HepG2 (cell line): ENCODE results near the gene MIDN. TPM values are rescaled to one million over a fixed set of nuclear protein-coding genes. Genes with fewer than 3 reads are reported as not detected.

Experiments used
- GFI1 ChIP-seq: sonication (generic); formaldehyde crosslinking; IDR thresholded peaks from 2 replicates; pipeline ENCODE4 v1.5.0; 2020; ENCODE audit warnings: missing genetic modification reagents, mild to moderate bottlenecking, borderline replicate concordance
- HNRNPH1 ChIP-seq: fragments of 200-400 bp; formaldehyde crosslinking; optimal IDR thresholded peaks from 2 replicates; pipeline ENCODE3; 2017; ENCODE audit warnings: mild to moderate bottlenecking, low read depth, low read length
- JDP2 ChIP-seq: sonication (generic); formaldehyde crosslinking; IDR thresholded peaks from 2 replicates; pipeline ENCODE4 v1.8.1; 2022; ENCODE audit warnings: missing genetic modification reagents, borderline replicate concordance
- KLF16 ChIP-seq, 2 experiments: sonication (generic) in 1 of 2; formaldehyde crosslinking in 1 of 2; IDR thresholded peaks; 2 replicates each; pipeline versions ENCODE4 v1.6.1 to v1.8.0; 2016 to 2023; ENCODE audit warnings: missing genetic modification reagents in 2 of 2, missing compliant biosample characterization in 1 of 2
- MATR3 ChIP-seq: sonication (generic); formaldehyde crosslinking; IDR thresholded peaks from 2 replicates; pipeline ENCODE4 v1.4.0; 2020; ENCODE audit warnings: missing genetic modification reagents
- MXD4 ChIP-seq: IDR thresholded peaks from 2 replicates; pipeline ENCODE4 v1.6.1; 2016; ENCODE audit warnings: mild to moderate bottlenecking, missing biosample characterization, missing genetic modification reagents
- NR2F6 ChIP-seq, 2 experiments: IDR thresholded peaks; 2 replicates each; pipeline ENCODE4 v1.6.1; 2016; ENCODE audit warnings: antibody characterized with exemption in 1 of 2, mild to moderate bottlenecking in 1 of 2
- THYN1 ChIP-seq: sonication (generic); formaldehyde crosslinking; IDR thresholded peaks from 2 replicates; pipeline ENCODE4 v1.8.1; 2023; ENCODE audit warnings: low read depth, mild to moderate bottlenecking, moderate library complexity, missing genetic modification reagents, borderline replicate concordance
- TP53 ChIP-seq: sonication (generic); formaldehyde crosslinking; conservative IDR thresholded peaks from 2 replicates; pipeline ENCODE4 v1.4.0; 2020; ENCODE audit warnings: missing genetic modification reagents
- TSC22D2 ChIP-seq: sonication (generic); formaldehyde crosslinking; IDR thresholded peaks from 2 replicates; pipeline ENCODE4 v1.5.1; 2020; ENCODE audit warnings: missing genetic modification reagents, mild to moderate bottlenecking, borderline replicate concordance
- ZKSCAN8 ChIP-seq: IDR thresholded peaks from 2 replicates; pipeline ENCODE4 v1.6.1; 2016; ENCODE audit warnings: borderline replicate concordance, missing genetic modification reagents, missing compliant biosample characterization
- ZNF431 ChIP-seq: sonication (generic); formaldehyde crosslinking; IDR thresholded peaks from 2 replicates; pipeline ENCODE4 v1.9.0; 2022; ENCODE audit warnings: missing genetic modification reagents, low read depth, mild to moderate bottlenecking, borderline replicate concordance
- ZNF501 ChIP-seq: sonication (generic); formaldehyde crosslinking; IDR thresholded peaks from 2 replicates; pipeline ENCODE4 v1.5.1; 2020; ENCODE audit warnings: mild to moderate bottlenecking, moderate library complexity, missing genetic modification reagents
- ZNF644 ChIP-seq: IDR thresholded peaks from 2 replicates; pipeline ENCODE4 v1.6.1; 2016; ENCODE audit warnings: low read depth
- polyA plus RNA-seq, 8 experiments: library from polyadenylated mRNA; depleted of rRNA in 3 of 8; stranded (reverse) in 7 of 8; unstranded in 1 of 8; fragments of >200 nt; fragmentation: Illumina TruSeq in 4 of 8; extraction: Trizol in 4 of 8; gene quantifications; 2 replicates each; pipeline versions ENCODE4 v1.2.1 to v1.2.3, GENCODE V29; 2011 to 2016; ENCODE audit warnings: low read depth in 4 of 8, missing spikeins in 1 of 8, mixed read lengths in 1 of 8; ENCODE audit not compliant: insufficient read depth in 1 of 8
- total RNA-seq, 5 experiments: library from RNA; depleted of rRNA; stranded (reverse); fragments of >200 nt; fragmentation: Illumina TruSeq; extraction: Trizol; gene quantifications; 2 replicates each; pipeline ENCODE4 v1.2.3, GENCODE V29; 2016; ENCODE audit warnings: low read depth in 1 of 5
- TF ChIP-seq, protein P1 (sequence below): sonication (generic); formaldehyde crosslinking; IDR thresholded peaks from 2 replicates; pipeline ENCODE4 v1.4.0; 2020; ENCODE audit warnings: missing genetic modification reagents, borderline replicate concordance
- TF ChIP-seq, protein P2 (sequence below): sonication (generic); formaldehyde crosslinking; conservative IDR thresholded peaks from 2 replicates; pipeline ENCODE4 v1.8.0; 2022; ENCODE audit warnings: low read depth, missing genetic modification reagents
- TF ChIP-seq, protein P3 (sequence below): sonication (generic); formaldehyde crosslinking; IDR thresholded peaks from 2 replicates; pipeline ENCODE4 v1.5.1; 2020; ENCODE audit warnings: mild to moderate bottlenecking, moderate library complexity, missing genetic modification reagents
- TF ChIP-seq, protein P4 (sequence below): IDR thresholded peaks from 2 replicates; pipeline ENCODE4 v1.6.1; 2018; ENCODE audit warnings: missing genetic modification reagents

MIDN gene
- total and polyA plus RNA-seq, 2 of the 13 experiments (the other 11 are each of a cell fraction or from before 2014, with no cell fraction given): 8.4 to 18.0 TPM

DNA sequence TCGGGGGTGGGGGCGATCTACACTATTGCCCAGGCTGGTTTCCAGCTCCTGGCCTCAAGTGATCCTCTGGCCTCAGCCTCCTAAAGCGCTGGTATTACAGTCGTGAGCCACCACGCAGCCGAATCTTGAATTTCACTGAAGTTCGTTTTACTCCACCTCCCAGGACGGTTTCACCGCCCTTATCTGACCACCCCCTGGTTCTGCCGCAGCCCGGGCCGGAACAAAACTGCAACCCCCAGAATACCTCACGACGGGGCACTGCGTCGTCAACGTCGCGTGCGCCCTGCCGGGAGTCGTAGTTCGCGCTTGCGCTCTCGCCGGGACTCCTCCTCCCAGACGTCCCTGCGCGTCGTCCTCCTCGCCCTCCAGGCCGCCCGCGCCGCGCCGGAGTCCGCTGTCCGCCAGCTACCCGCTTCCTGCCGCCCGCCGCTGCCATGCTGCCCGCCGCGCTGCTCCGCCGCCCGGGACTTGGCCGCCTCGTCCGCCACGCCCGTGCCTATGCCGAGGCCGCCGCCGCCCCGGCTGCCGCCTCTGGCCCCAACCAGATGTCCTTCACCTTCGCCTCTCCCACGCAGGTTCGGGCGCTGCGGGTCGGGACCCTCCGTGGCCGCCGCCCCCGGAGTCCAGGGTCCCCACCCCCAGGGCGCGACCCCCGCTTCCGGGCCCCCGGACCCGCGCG is 6.8 kb upstream of the MIDN start, which contains the start of gene ATP5F1D (continued):
- TF ChIP-seq, protein P1, sequence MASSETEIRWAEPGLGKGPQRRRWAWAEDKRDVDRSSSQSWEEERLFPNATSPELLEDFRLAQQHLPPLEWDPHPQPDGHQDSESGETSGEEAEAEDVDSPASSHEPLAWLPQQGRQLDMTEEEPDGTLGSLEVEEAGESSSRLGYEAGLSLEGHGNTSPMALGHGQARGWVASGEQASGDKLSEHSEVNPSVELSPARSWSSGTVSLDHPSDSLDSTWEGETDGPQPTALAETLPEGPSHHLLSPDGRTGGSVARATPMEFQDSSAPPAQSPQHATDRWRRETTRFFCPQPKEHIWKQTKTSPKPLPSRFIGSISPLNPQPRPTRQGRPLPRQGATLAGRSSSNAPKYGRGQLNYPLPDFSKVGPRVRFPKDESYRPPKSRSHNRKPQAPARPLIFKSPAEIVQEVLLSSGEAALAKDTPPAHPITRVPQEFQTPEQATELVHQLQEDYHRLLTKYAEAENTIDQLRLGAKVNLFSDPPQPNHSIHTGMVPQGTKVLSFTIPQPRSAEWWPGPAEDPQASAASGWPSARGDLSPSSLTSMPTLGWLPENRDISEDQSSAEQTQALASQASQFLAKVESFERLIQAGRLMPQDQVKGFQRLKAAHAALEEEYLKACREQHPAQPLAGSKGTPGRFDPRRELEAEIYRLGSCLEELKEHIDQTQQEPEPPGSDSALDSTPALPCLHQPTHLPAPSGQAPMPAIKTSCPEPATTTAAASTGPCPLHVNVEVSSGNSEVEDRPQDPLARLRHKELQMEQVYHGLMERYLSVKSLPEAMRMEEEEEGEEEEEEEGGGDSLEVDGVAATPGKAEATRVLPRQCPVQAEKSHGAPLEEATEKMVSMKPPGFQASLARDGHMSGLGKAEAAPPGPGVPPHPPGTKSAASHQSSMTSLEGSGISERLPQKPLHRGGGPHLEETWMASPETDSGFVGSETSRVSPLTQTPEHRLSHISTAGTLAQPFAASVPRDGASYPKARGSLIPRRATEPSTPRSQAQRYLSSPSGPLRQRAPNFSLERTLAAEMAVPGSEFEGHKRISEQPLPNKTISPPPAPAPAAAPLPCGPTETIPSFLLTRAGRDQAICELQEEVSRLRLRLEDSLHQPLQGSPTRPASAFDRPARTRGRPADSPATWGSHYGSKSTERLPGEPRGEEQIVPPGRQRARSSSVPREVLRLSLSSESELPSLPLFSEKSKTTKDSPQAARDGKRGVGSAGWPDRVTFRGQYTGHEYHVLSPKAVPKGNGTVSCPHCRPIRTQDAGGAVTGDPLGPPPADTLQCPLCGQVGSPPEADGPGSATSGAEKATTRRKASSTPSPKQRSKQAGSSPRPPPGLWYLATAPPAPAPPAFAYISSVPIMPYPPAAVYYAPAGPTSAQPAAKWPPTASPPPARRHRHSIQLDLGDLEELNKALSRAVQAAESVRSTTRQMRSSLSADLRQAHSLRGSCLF (CRISPR knock-in tag): no peak
- TF ChIP-seq ZKSCAN8 (CRISPR knock-in tag) (no peak), ZNF501 (peak; percentile 57; the same call in 1 of the 2 replicates), ZNF644 (CRISPR knock-in tag) (no peak), MXD4 (CRISPR knock-in tag) (no peak; the same call in 1 of the 2 replicates), JDP2 (CRISPR knock-in tag) (no peak), TP53 (no peak), THYN1 (CRISPR knock-in tag) (no peak), ZNF431 (0 out of 2 replicates have a peak, but pooled peaks have one; percentile 76), TSC22D2 (no peak), HNRNPH1 (no peak), KLF16 (CRISPR knock-in tag; IDR thresholded peaks at IDR 0.05) (no peak), NR2F6 (IDR thresholded peaks at IDR 0.05) (no peak), NR2F6 (CRISPR knock-in tag; IDR thresholded peaks at IDR 0.05) (peak; percentile 68; the same call in 1 of the 2 replicates), MATR3 (no peak), GFI1 (CRISPR knock-in tag) (no peak)
- TF ChIP-seq, protein P2, sequence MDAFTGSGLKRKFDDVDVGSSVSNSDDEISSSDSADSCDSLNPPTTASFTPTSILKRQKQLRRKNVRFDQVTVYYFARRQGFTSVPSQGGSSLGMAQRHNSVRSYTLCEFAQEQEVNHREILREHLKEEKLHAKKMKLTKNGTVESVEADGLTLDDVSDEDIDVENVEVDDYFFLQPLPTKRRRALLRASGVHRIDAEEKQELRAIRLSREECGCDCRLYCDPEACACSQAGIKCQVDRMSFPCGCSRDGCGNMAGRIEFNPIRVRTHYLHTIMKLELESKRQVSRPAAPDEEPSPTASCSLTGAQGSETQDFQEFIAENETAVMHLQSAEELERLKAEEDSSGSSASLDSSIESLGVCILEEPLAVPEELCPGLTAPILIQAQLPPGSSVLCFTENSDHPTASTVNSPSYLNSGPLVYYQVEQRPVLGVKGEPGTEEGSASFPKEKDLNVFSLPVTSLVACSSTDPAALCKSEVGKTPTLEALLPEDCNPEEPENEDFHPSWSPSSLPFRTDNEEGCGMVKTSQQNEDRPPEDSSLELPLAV (CRISPR knock-in tag): no peak
- TF ChIP-seq, protein P3, sequence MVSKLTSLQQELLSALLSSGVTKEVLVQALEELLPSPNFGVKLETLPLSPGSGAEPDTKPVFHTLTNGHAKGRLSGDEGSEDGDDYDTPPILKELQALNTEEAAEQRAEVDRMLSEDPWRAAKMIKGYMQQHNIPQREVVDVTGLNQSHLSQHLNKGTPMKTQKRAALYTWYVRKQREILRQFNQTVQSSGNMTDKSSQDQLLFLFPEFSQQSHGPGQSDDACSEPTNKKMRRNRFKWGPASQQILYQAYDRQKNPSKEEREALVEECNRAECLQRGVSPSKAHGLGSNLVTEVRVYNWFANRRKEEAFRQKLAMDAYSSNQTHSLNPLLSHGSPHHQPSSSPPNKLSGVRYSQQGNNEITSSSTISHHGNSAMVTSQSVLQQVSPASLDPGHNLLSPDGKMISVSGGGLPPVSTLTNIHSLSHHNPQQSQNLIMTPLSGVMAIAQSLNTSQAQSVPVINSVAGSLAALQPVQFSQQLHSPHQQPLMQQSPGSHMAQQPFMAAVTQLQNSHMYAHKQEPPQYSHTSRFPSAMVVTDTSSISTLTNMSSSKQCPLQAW (CRISPR knock-in tag): no peak
- TF ChIP-seq, protein P4, sequence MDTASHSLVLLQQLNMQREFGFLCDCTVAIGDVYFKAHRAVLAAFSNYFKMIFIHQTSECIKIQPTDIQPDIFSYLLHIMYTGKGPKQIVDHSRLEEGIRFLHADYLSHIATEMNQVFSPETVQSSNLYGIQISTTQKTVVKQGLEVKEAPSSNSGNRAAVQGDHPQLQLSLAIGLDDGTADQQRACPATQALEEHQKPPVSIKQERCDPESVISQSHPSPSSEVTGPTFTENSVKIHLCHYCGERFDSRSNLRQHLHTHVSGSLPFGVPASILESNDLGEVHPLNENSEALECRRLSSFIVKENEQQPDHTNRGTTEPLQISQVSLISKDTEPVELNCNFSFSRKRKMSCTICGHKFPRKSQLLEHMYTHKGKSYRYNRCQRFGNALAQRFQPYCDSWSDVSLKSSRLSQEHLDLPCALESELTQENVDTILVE: no peak; the same call in 1 of the 2 replicates
